ENCODE data around the gene CCDC85A.

The CCDC85A gene

DNA sequence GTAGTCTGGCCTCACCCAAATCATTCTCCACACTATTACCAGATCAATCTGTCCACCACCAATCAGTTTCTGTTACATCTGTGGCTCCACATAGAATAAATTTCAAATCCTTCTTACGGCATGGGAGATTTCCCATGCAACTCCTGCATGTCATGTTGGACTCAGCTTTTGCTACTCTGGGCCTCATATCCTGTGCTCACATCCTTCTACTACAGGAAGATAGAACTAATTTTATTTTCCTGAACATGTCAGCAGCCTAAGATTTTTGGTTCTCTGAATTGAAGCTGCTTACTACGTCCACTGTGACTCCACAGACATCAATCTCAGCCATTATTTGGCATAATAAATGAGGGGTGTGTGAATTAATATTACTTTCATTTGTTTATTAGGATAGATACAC is 181.1 kb downstream of the CCDC85A start:
- TF ChIP-seq CTCF (IDR thresholded peaks at IDR 0.05; ENCODE audit: low read depth, low read length, missing control alignments): no peak
- no peak overlapping the region for H3K4me3 ChIP-seq (ENCODE audit: low read depth, low read length)
- DNase-seq (ENCODE audit: low read depth): no peak

DNA sequence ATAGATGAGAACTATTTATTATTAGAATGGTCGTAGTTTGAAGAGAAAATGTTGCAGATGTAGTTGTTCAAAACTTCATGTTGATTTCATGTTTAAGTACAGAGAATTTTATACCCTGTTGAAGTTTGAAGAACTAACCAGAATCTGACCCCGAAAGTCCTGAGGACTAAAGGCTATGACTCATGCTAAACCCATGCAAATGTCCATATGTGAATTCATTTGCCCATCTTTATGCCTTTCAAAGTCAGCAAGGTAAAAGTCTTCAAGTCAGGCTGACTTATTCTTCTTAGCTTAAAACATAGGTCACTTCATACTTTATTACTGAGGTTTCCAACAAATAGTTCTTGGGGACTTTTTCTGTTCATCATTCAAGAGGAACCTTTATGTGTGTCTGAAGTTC is 185.5 kb downstream of the CCDC85A start:
- no peak overlapping the region for H3K4me3 ChIP-seq (ENCODE audit: low read depth, low read length)
- no peak for DNase-seq (ENCODE audit: low read depth)

GRCh38 chr2:56372071-56372656 is 188.4 kb downstream of the CCDC85A start:
- H3K4me3 ChIP-seq (ENCODE audit: low read depth, low read length): no peak overlapping the region

More for the DNA sequence above, 185.5 kb downstream of the CCDC85A start:
- no peak for TF ChIP-seq CTCF (IDR thresholded peaks at IDR 0.05; ENCODE audit: low read depth, low read length, missing control alignments)

DNA sequence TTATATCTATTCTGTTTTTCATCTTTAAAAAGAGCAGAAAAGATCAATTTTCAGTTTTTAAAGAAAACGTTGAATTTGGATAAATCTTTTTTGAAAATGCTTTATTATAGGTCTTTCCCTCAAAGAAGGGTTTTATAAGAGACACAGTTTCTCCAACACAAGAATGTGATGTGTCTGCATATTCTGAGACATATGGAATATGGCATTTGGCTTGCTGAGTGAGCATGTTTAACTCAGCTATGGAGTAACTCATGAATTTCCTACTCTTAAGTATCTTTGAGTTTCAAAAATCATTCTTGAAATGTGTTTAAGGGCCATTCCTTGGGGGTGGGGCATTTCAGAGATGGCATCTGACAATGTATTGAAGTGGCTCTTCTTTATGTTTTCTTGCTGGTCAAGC is 191.5 kb downstream of the CCDC85A start:
- TF ChIP-seq CTCF (IDR thresholded peaks at IDR 0.05; ENCODE audit: low read depth, low read length, missing control alignments): no peak
- H3K4me3 ChIP-seq (ENCODE audit: low read depth, low read length): no peak overlapping the region
- DNase-seq (ENCODE audit: low read depth): no peak

More at GRCh38 chr2:56372071-56372656, 188.4 kb downstream of the CCDC85A start:
- no peak for TF ChIP-seq CTCF (IDR thresholded peaks at IDR 0.05; ENCODE audit: low read depth, low read length, missing control alignments)
- no peak for DNase-seq (ENCODE audit: low read depth)

GRCh38 chr2:56376699-56377665 is 193.2 kb downstream of the CCDC85A start:
- DNase-seq (ENCODE audit: low read depth): no peak
- TF ChIP-seq CTCF (IDR thresholded peaks at IDR 0.05; ENCODE audit: low read depth, low read length, missing control alignments): no peak
- H3K4me3 ChIP-seq (ENCODE audit: low read depth, low read length): no peak overlapping the region

DNA sequence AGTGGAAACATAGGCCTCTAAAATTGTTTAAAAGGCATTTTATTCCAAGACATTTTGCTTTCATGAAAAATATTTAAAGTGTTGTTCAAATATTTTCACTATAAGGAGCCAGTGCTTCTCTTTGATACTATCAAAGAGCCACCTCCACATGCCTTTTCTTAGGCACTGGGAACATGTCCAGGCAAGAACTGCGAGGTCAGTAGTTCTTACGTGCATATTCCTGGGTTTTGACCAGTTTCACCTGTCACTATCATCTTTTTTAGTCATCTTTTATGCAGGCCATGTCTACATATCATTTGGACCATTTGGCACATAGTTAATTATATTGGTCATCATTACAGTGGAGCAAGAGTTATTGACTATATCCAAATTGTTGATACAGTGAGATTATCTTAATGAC is 195.3 kb downstream of the CCDC85A start:
- DNase-seq (ENCODE audit: low read depth): no peak
- TF ChIP-seq CTCF (IDR thresholded peaks at IDR 0.05; ENCODE audit: low read depth, low read length, missing control alignments): no peak
- H3K4me3 ChIP-seq (ENCODE audit: low read depth, low read length): no peak overlapping the region
